Superior temporal gyrus (tissue), 1 donor: Measurements from ENCODE around the gene SPRED1.

ENCODE experiments used
- DNase-seq: peaks from one replicate; pipeline ENCODE4 v3.0.0-alpha.2; 2016; ENCODE audit errors: extremely low spot score

SPRED1 gene

GRCh38 chr15:38354315-38354929 lies 101.8 kb downstream of the SPRED1 start:
- DNase-seq, result peak; percentile 92

- DNase-seq, result peak; percentile 77
Measured at GRCh38 chr15:38362355-38362754, 109.7 kb downstream of the SPRED1 start.

DNA sequence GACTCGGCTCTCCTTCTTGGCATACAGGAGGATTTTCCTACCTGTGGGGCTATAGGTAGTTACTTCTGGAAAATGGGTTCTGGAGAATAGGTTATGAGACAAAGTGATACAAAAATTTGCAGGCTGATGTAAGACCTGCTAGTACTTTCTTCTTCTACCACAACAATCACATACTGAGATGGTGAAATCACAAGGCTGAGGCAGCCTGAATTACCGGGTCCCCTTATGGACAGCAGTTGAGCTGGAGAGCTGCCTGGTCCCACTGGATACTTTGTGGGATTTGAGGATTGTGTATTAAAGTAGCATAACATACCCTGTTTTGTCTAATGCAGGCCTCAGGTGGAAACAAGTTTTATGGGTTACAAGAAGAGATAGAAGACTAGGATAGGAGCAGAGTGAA lies 114.8 kb downstream of the SPRED1 start:
- no peak for DNase-seq

DNA sequence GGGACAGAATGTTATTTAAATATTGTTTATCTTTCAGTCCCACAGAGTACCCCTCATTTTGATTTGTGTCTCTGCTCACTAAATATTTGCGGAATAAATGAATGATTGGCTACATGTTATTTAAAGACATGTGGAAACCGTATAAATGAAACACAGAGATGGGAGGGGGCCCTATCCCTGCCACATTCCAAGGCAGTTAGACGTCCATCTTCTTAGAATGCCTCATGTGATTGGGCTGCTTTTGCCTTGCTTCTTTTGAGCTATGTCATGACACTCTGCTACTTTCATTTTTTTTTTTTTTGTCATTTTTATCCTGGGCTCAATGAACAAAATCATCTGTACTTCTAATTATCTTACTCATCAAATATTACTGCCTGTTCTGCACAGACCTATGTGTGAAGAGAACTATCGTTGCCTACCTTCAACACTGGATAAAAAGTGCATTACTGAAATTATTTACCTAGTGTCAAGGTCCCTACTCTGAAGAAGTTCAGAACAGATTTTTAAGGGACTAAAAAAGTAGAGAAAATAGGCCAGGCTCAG lies 117.4 kb downstream of the SPRED1 start:
- no peak for DNase-seq

DNA sequence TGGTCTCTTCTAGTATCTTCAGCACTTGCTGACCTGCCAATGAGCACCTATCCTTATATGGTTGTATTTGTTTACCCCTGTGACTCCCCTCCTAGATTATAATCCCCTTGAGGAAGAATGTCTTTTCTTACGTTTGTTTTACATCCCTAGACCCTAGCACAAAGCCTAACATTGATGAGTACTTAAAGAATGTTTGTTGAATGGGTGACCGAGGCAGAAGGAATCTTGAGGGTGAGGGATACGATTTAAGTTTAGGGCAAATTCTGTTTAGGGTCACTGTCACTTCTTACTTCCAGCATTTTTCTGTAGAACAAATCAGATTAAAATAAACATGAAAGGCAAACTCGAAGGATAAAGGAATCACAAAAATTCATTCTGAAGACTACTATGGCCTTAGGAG lies 120.4 kb downstream of the SPRED1 start:
- no peak for DNase-seq

DNA sequence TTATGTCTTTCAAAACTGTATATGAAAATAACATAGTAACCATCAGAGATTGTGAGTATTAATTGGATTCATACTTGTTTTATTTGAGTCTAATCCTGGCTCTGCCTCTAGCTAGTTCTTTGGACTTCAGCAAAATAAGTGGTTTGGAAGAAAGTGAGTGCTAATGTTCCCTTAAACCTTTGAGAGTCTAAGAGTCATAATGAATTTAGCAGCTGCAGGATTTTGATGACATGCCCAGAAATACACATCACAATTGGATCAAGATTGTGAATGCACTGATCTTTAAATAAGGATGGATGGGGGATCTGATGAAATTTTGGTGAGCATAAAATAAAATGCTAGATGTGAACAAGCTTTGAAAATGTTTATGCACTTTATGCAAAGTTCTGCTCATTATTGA lies 121.4 kb downstream of the SPRED1 start:
- no peak for DNase-seq

DNA sequence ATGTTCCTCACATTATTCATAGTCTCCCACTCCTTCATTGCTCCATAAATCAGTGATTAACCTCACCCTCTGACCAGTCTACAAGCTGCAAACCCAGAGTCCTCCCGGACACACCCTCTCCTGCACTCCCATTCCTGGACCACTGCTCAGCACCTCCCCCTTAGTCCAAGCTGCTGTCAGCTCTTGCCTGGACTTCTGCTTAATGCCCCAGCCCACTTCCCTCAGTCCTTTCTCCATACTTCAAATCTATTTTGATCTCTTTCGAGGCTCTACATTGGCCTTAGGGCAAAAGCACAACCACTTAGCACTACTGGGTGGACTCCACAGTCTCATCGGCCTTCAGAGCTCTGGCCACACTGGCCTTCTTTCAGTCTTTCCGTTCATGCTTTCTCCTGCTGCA lies 121.9 kb downstream of the SPRED1 start:
- no peak for DNase-seq

DNA sequence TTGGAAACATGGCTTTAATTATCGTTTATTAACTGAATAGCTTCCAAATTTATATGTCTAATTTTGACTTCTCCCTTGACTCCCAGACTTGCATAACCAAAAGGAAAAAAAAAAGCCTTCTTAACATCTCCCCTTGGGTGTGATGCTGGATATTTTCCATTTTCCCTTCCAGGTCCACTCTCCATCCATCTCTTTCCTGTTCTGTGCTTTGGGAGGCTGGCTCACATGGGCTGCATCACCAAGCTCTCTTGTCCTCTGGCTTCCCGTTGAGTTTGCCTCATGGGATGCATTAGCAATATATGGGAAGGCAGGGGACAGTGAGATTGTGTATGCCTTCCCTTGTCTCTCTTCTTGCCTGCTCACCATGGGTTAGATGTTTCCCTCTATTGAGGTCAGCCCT lies 123.4 kb downstream of the SPRED1 start:
- no peak for DNase-seq

DNA sequence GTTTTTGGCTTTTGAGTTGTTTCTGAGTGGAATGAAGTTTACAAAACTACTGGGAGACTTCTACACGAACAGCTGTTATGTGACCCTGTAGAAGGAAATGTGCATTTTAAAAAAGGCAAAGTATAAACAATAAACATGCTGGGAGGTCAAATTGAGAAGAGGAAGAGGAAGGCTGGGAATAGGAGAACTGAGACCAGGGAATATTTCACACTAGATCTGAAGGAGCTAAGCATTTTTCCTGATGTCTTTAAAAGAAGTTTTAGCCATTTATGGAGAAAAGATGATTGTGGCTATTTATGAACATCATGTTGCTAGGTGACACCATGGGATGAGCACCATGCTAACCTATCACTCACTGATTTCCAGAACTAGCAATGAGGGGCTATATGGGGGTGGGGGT lies 125.0 kb downstream of the SPRED1 start:
- no peak for DNase-seq

- peak; percentile 47 for DNase-seq
Measured at GRCh38 chr15:38378161-38378560, 125.5 kb downstream of the SPRED1 start.

DNA sequence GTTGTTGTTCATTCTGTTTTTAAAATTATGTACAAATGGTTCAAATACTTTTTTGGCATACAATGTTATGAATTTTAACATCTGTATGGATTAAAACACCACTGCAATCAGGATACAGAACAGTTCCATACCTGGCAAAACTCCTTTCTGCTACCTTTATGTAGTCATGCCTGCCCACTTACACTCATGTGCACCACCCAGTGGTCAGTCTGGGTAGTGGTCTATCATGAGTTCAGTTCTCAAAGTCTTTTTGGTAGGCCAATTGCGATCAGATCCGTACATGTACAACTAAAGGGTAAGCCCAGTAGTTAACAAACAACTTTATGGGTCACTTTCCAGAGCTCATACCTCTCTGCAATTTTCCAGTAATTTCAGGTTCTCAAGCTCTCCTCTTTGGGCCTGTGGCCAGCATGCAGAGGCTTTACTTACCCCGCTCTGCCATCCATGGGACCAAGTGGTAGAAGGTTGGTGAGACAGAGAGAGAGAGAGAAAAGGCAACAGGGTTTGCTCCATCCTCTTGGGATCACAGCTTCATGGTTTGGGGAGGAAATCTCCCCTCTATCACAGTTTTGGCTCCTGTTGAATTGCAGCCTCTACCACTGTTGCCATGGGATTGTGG lies 137.4 kb downstream of the SPRED1 start:
- peak; percentile 74 for DNase-seq

GRCh38 chr15:38391191-38391590 lies 138.6 kb downstream of the SPRED1 start:
- DNase-seq, result no peak

DNA sequence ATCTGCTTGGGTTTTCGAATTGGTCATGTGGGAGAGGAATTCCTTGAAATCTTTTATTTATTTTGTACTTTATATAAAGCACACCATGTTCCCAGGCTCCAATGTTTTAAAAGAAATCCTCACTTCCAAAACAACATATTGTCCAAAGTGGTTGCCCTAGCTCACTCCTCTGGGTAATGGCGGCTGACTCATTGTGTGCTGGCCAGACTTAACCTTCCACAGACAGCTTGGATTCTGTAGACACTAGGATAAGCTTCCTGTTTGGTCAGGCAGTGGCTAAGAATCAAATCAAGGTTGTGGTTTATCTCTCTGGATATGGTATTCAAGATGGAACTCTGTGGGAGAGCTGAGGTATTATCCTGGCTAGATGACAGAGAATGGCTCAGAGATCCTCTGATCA lies 145.5 kb downstream of the SPRED1 start:
- DNase-seq, result no peak

- DNase-seq, result no peak
Measured at GRCh38 chr15:38401106-38401505, 148.5 kb downstream of the SPRED1 start.

DNA sequence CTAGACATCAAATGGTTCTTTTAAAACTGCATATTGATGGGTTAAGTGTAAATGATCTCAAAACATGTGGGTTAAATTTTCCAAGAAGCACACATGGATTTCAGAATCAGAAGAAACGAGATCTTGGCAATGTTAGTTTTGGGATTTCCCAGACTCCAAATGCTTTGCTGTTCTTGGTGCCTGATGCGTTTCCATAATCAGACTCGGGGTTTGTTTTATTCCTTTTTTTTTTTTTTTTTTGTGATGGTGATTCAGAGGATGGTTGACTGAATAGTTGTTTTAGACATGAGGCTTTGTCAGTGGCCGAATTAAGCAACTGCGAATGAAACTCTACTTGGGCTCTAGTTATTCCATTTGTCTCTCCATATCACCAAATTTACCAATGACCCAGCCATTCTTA lies 149.1 kb downstream of the SPRED1 start:
- DNase-seq, result no peak

DNA sequence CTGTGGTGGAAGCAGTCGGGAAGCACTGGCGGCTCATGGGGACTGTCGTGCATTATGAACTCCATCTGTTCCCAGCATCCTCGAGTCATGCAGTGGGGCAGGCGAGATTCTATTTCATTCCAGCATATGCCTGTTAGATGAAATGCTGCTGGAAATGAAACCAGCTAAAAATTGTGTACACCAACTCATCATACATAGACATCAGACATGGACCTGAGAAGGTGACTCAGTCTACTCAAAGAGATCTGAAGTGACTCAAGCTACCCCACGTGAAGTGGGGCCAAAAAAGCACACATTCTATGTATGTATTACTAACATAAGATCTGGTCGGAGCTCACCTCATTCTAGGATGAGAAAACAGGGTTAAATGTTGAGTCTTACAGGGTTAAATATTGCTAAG lies 153.8 kb downstream of the SPRED1 start:
- no peak for DNase-seq
